GM19043 (cell line): ENCODE measurements around the gene STMN1.
A peak's percentile ranks its signal among the peaks of the same experiment; 100 is the strongest.

Experiments used
- ATAC-seq: cut with Tn5 transposase; IDR thresholded peaks from one replicate; pipeline ENCODE4 v1.9.1; 2021; ENCODE audit warnings: low read depth; ENCODE audit not compliant: unreplicated experiment

The STMN1 gene

DNA sequence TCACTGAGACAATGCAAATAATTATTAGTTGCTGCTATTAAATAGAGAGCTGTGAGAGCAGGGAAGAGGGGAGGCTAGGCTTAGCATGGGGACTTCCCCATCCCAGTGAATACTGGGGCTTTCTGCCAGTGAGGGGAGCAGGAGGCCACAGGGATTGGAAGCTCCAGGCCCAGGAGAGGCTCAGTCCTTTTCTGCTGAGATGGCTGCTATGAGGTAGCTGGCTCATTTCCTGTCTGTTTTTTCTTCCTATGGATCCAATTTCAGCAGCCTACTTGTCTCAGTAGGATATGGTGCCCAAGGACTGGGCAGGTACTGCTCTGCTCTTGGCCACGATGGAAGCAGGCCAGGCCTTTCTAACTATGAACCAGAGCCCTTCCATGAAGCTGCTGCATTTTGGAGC lies 10.0 kb downstream of the STMN1 start:
- no peak for ATAC-seq

DNA sequence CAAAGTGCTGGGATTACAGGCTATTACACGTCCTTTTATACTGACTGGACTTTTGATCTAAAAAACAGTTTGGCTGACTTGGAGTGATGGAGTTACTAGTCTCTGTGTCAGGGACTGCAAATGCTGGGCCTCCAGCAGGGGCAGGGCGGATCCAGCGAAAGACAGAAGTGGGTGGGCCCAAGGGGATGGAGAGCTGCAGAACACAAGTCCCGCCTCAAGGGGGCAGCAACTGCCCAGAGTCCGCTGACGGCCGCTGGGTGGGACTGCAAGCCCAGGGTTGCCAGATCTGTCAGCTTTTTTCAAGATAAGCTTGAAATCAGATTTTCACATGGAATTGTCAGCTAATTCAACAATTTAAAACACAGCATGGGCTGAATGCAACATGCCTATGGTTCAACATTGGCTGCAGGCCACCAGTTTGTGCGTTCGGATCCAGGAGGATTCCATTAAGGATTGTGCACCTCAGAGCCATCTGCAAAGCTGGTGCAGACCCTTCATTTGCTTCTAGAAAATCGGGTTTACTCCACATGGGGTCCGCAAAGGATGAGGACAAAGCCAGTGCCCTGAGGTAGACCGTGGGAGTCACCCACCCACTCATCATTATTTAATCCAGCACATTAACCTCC lies 10.7 kb downstream of the STMN1 start:
- ATAC-seq: peak; percentile 77

- ATAC-seq: no peak
Observed at GRCh38 chr1:25893116-25893515, 13.1 kb downstream of the STMN1 start.

DNA sequence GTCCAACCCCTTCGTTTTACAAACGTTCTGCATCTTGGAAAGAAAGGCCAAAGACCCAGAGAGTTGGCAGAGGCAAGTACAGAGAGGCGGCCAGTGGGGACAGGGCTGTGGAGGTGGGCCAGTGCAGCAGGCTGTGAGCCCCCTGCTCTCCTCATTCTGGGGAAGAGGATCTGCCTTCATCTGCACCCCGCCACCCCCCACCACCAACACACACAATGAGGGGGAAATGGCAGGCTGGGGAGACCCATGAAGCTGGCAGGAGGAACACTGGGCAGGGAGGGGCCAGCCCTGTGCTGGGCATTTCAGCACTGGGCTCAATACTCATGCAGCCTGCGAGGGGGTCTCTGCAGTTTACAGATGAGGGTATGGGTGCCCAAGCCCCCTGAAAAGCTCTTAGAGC lies 14.6 kb downstream of the STMN1 start:
- ATAC-seq: no peak

DNA sequence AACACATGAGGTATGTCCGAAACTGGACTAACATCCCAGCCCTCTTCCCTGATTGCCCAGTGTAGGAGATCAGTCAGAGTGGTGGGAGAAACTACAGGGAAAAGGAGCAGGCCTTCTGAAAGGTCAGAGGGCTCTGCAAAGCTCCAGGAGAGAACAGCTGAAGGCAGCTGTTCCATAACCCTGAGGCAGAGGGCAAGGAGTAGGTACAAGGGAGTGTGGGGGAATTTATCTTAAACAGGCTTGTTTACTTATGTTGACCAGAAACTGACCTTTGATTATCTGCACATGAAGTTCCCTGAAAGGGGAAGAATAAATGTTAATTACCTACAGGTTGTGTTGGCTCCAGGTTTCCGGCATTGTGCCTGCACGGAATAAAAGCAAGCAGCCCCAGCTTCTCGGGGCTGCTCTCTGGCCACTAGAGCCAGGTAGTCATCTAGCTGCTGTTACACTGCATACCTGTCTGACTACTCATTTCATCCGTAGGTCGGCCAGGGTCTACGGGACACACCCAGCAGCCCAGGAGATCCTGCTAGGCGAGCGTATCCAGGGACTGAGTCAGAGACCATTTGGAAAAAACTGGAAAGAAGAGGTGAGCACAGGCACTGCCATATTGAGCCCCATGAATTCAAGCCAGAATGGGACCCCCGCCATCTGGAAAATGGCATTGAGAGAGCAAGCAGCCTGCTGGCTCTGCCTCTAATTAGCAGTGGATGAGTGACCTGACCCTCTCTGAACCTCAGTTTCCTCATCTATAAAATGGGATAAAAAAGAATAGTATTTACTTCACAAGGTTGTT lies 15.8 kb downstream of the STMN1 start:
- no peak for ATAC-seq

DNA sequence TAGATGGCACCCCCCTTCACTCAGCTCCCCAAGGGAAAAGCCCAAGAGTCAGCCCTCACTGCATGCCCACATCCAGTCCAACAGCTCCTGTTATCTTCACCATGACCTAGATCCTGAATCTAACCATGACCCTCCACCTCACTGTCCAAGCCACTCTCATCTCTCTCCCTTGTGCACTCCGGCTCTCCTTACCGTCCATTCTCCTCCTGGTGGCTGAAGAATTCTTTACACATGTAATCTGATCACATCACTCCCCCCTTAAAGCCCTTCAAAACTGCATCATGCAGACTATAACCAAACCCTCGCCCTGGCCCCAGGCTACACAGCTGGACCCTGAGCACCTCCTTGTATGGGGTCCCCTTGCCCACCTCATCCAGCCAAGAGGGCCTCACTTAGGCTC lies 16.7 kb downstream of the STMN1 start:
- no peak for ATAC-seq

DNA sequence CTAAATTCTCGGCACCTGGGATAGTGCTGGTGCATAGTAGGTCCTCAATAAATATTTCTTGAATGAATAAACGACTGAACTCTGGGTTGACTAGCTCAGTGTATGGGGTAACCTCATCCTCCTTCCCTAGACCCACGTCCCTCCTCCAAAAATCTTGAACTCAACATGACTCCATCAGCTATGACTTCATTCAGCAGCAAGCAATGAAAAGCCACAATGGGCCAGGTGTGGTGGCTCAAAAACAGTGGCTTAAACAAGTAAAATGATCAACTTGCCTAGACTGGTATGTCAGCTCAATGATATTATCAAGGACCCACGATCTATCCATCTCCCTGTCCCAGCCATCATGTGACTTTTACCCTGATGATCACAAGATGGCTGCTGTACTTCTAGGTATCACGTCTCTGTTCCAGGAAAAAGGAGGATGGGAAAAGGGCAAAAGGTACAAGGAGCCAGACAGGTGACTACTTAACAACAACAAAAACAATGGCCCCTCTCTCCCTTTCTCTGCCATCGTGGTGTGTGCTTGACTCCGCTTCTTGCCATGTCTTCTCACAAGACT lies 17.7 kb downstream of the STMN1 start:
- ATAC-seq: no peak

GRCh38 chr1:25885602-25886001 lies 20.6 kb downstream of the STMN1 start:
- no peak for ATAC-seq

GRCh38 chr1:25881266-25881665 lies 25.0 kb downstream of the STMN1 start:
- ATAC-seq: no peak

- no peak for ATAC-seq
Observed at GRCh38 chr1:25880518-25880917, 25.7 kb downstream of the STMN1 start.

- no peak for ATAC-seq
Observed at GRCh38 chr1:25879675-25880074, 26.5 kb downstream of the STMN1 start.

DNA sequence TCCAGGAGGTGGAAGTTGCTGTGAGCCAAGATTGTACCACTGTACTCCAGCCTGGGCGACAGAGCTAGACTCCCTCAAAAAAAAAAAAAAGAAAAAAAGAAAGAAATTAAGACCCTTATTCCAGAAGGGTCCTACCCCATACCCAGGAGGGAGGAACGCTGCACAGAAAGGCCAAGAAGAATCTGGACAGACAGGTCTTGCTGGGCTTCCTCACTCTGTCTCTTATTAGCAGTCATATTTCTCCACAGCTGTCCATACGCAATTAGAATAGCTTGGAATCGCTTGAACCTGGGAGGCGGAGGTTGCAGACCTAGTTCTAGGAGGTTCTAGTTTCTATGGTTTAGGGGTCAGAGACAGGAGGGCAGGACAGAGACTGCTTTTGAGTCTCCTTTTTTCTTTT lies 27.5 kb downstream of the STMN1 start:
- ATAC-seq: no peak

DNA sequence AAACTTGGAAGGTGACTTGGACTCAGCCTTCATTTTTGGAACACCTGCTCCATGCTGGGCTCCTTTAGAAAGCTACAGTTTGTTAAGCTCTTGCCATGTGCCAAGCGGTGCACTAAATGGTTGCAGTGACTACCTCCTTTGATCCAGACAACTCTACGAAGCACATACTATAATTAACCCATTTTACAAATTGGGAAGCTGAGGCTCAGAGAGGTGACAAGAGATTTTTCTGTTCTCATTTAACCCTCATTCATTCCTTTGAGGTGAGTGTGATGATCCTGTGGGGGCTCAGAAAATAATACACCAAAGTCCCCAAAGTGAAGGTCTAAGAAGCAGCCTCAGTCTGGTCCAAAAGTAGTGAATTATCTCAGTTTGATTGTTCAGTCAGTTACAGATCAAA lies 29.1 kb downstream of the STMN1 start:
- no peak for ATAC-seq

GRCh38 chr1:25876693-25877077 lies 29.5 kb downstream of the STMN1 start:
- no peak for ATAC-seq

DNA sequence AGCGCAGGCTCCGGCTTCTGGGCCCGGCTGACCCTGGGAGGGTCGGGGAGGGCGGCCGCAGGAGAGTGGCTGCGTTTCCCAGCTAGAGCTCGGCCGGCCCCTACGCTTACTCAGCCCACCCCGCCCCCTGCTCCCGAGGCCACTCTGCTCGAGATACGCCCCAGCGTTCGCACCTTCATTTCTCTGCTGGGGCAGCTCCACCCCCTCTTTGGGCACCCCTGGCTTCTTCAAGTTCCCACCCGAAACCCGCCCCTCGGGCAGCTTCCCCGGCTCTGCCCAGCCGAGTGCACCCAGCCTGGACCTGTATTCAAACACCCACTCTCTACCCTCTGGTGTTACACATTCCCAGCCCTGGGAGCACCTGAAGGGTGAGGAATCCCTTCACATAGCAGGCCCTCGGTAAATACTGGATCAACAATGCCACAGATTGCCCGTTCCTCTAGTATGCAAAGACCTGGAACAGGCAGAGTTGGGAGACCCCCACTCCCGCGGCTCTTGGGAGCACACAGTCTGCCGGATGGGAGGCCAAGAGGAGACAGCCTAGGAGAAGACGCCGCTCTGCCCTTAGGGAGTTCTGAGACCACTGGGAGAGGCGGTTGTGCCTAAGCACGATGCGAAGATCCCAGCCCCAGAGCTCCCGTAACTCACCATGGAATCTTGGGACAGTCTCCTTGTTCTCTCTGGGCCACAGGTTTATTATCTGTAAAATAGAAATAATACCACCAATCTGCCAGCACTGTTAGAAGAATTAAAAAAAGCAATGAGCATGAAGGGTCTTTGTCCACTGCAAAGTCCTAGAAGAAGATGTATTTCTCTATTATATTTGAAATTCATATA lies 30.1 kb downstream of the STMN1 start:
- no peak for ATAC-seq

DNA sequence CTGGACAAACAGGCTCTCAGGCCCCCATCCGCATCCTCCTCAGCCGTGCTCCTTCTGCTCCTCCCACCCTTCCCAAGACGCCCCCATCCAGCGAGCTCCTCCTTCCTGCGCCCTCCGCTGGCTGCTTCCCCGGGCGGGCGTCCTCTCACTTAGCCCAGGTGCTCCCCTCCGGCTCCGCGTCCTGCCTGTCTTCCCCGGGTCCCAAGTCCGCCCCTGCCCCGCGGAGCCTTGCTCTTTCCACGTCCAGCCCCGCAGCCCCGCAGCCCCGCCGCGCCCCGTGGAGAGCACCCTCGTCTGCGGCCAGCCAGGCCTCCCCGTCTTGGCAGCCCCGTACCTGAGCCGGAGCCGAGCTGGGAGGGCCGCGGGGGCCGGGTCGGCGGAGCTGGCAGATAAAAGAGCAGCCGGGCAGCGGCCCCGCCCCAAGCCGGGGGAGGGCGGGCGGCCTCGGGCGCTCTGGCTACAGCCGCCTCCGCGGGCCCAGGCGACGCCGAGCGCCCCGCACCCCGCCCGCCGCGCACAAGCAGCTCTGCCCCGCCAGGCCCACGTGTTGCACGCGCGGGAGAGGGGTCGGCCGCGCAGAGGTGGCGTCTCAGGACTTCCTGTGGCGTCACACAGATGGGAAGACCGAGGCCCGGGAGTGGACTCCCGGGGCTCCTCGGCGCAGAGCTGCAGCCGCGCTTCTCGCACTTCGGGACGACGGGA lies 30.9 kb downstream of the STMN1 start, which contains the start of gene PAQR7:
PAQR7 (minus strand) TSS at position 555 of the 702 bp plus-strand sequence. CDS start 11,869 bp downstream, outside the sequence.
- peak; percentile 60 for ATAC-seq

GRCh38 chr1:25874635-25875153 lies 31.5 kb downstream of the STMN1 start:
- ATAC-seq: no peak

GRCh38 chr1:25874209-25874608 lies 32.0 kb downstream of the STMN1 start:
- no peak for ATAC-seq

GRCh38 chr1:25873120-25873519 lies 33.1 kb downstream of the STMN1 start:
- no peak for ATAC-seq

- ATAC-seq: no peak
Observed at GRCh38 chr1:25872713-25873112, 33.5 kb downstream of the STMN1 start.
